ENCODE results near the gene PRKG1.

Gene PRKG1

DNA sequence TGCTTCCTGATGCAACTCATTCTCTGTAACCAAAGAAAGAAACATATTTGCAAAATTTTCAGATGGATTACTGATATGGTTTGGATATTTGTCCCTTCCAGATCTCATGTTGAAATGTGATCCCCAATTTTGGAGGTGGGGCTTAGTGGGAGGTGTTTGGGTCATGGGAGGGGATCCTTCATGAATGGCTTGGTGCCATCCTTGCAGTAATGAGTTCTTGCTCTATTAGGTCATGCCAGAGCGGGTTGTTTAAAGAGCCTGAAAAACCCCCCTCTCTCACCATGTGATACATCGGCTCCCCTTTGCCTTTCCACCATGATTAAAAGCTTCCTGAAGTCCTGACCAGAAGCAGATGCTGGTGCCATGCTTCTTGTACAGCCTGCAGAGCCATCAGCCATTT, 43.8 kb upstream of the PRKG1 start:
- no peaks in the 10 kb centered on the region for H4K20me1 ChIP-seq (ENCODE audit: insufficient read depth, low read length, poor library complexity, severe bottlenecking)
- H3K4me2 ChIP-seq (ENCODE audit: low read depth, low read length, poor library complexity, severe bottlenecking), result no peak overlapping the region
- H3K9me2 ChIP-seq (replicated peaks; ENCODE audit: low read depth, low read length), result no peaks in the 10 kb centered on the region
- H3K27me3 ChIP-seq (ENCODE audit: insufficient read depth, low read length, poor library complexity, severe bottlenecking), result no peaks in the 10 kb centered on the region
- H3K4me1 ChIP-seq (ENCODE audit: insufficient read depth, low read length, poor library complexity, severe bottlenecking), result no peaks in the 10 kb centered on the region
- H3F3A ChIP-seq (ENCODE audit: low read depth), result no peaks in the 10 kb centered on the region
- H3K4me3 ChIP-seq (ENCODE audit: low read length, poor library complexity, severe bottlenecking), result no peak overlapping the region
- H3K36me3 ChIP-seq (ENCODE audit: insufficient read depth, low read length), result no peaks in the 10 kb centered on the region
- no peak overlapping the region for H2AFZ ChIP-seq (ENCODE audit: low read length)
- TF ChIP-seq, protein P1, sequence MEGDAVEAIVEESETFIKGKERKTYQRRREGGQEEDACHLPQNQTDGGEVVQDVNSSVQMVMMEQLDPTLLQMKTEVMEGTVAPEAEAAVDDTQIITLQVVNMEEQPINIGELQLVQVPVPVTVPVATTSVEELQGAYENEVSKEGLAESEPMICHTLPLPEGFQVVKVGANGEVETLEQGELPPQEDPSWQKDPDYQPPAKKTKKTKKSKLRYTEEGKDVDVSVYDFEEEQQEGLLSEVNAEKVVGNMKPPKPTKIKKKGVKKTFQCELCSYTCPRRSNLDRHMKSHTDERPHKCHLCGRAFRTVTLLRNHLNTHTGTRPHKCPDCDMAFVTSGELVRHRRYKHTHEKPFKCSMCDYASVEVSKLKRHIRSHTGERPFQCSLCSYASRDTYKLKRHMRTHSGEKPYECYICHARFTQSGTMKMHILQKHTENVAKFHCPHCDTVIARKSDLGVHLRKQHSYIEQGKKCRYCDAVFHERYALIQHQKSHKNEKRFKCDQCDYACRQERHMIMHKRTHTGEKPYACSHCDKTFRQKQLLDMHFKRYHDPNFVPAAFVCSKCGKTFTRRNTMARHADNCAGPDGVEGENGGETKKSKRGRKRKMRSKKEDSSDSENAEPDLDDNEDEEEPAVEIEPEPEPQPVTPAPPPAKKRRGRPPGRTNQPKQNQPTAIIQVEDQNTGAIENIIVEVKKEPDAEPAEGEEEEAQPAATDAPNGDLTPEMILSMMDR (conservative IDR thresholded peaks at IDR 0.05; ENCODE audit: low read length), result no peak
- TF ChIP-seq EZH2phosphoT487 (IDR thresholded peaks at IDR 0.05; ENCODE audit: borderline replicate concordance), result no peak
- H3K9me3 ChIP-seq (ENCODE audit: insufficient read depth, low read depth, low read length), result no peaks in the 10 kb centered on the region
- H3K79me2 ChIP-seq (ENCODE audit: insufficient read depth, low read length), result no peaks in the 10 kb centered on the region
- no peak overlapping the region for H3K9ac ChIP-seq (ENCODE audit: low read depth, low read length, poor library complexity, severe bottlenecking)

DNA sequence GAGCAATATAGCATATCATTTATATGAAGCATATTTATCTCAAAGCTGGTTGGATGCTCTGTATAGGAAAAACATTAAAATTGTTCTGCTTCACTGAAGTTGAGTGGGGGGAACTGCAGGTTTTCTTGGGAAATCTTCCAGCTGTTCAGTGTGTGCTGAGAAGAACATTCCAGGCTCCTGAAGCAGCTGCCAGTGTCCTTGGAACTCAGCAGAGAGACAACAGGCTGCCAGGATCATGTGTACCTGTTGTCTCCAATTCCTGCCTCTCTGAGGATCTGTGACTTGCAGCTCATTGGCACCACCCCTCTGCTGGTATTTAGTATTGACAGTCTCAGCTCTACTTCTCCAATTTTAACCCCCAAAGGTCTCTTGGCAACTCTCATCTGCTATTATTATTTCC, 42.3 kb upstream of the PRKG1 start:
- Histone ChIP-seq H3K4me3 (ENCODE audit: low read length, poor library complexity, severe bottlenecking) (no peak overlapping the region), H3K79me2 (ENCODE audit: insufficient read depth, low read length) (no peaks in the 10 kb centered on the region), H3F3A (ENCODE audit: low read depth) (no peaks in the 10 kb centered on the region), H3K4me2 (ENCODE audit: low read depth, low read length, poor library complexity, severe bottlenecking) (no peak overlapping the region), H4K20me1 (ENCODE audit: insufficient read depth, low read length, poor library complexity, severe bottlenecking) (no peaks in the 10 kb centered on the region), H3K9me3 (ENCODE audit: insufficient read depth, low read depth, low read length) (no peaks in the 10 kb centered on the region), H3K4me1 (ENCODE audit: insufficient read depth, low read length, poor library complexity, severe bottlenecking) (no peaks in the 10 kb centered on the region), H2AFZ (ENCODE audit: low read length) (no peak overlapping the region), H3K36me3 (ENCODE audit: insufficient read depth, low read length) (no peaks in the 10 kb centered on the region), H3K27me3 (ENCODE audit: insufficient read depth, low read length, poor library complexity, severe bottlenecking) (no peaks in the 10 kb centered on the region), H3K9ac (ENCODE audit: low read depth, low read length, poor library complexity, severe bottlenecking) (no peak overlapping the region), H3K9me2 (replicated peaks; ENCODE audit: low read depth, low read length) (no peaks in the 10 kb centered on the region)
- TF ChIP-seq, protein P1 (conservative IDR thresholded peaks at IDR 0.05; ENCODE audit: low read length), result no peak
- no peak for TF ChIP-seq EZH2phosphoT487 (IDR thresholded peaks at IDR 0.05; ENCODE audit: borderline replicate concordance)

DNA sequence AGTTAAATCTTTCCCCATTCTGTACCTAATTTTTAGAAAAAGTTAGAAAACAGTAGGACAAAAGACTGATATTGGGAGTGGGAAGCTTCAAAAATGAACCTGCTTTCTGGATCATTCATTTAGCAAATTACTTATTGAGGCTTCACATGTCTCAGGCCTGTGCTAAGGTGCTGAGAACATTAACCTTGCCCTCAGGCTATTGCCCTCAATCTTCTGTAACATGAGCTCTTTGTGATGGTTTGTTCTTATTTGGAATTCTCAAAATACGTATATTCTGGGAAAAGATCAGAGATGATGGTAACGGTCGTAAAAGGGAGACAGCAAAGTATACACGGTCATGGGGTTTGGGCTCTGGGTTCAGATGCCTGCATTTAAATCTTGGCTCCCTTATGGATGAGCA, 39.5 kb upstream of the PRKG1 start:
- H3F3A ChIP-seq (ENCODE audit: low read depth), result no peaks in the 10 kb centered on the region
- H3K27me3 ChIP-seq (ENCODE audit: insufficient read depth, low read length, poor library complexity, severe bottlenecking), result no peaks in the 10 kb centered on the region
- no peak overlapping the region for H3K4me3 ChIP-seq (ENCODE audit: low read length, poor library complexity, severe bottlenecking)
- no peak overlapping the region for H3K4me2 ChIP-seq (ENCODE audit: low read depth, low read length, poor library complexity, severe bottlenecking)
- H4K20me1 ChIP-seq (ENCODE audit: insufficient read depth, low read length, poor library complexity, severe bottlenecking), result no peaks in the 10 kb centered on the region
- no peaks in the 10 kb centered on the region for H3K4me1 ChIP-seq (ENCODE audit: insufficient read depth, low read length, poor library complexity, severe bottlenecking)
- H3K9me2 ChIP-seq (replicated peaks; ENCODE audit: low read depth, low read length), result no peaks in the 10 kb centered on the region
- no peak overlapping the region for H2AFZ ChIP-seq (ENCODE audit: low read length)
- no peaks in the 10 kb centered on the region for H3K9me3 ChIP-seq (ENCODE audit: insufficient read depth, low read depth, low read length)
- no peak for TF ChIP-seq EZH2phosphoT487 (IDR thresholded peaks at IDR 0.05; ENCODE audit: borderline replicate concordance)
- no peaks in the 10 kb centered on the region for H3K36me3 ChIP-seq (ENCODE audit: insufficient read depth, low read length)
- H3K9ac ChIP-seq (ENCODE audit: low read depth, low read length, poor library complexity, severe bottlenecking), result no peak overlapping the region
- H3K79me2 ChIP-seq (ENCODE audit: insufficient read depth, low read length), result no peaks in the 10 kb centered on the region

- no peaks in the 10 kb centered on the region for H3K4me1 ChIP-seq (ENCODE audit: insufficient read depth, low read length, poor library complexity, severe bottlenecking)
- no peaks in the 10 kb centered on the region for H3F3A ChIP-seq (ENCODE audit: low read depth)
- H3K27me3 ChIP-seq (ENCODE audit: insufficient read depth, low read length, poor library complexity, severe bottlenecking), result no peaks in the 10 kb centered on the region
- H3K9me3 ChIP-seq (ENCODE audit: insufficient read depth, low read depth, low read length), result no peaks in the 10 kb centered on the region
- H3K4me2 ChIP-seq (ENCODE audit: low read depth, low read length, poor library complexity, severe bottlenecking), result no peak overlapping the region
- H2AFZ ChIP-seq (ENCODE audit: low read length), result no peak overlapping the region
- no peak overlapping the region for H3K9ac ChIP-seq (ENCODE audit: low read depth, low read length, poor library complexity, severe bottlenecking)
- H3K9me2 ChIP-seq (replicated peaks; ENCODE audit: low read depth, low read length), result no peaks in the 10 kb centered on the region
- no peak overlapping the region for H3K4me3 ChIP-seq (ENCODE audit: low read length, poor library complexity, severe bottlenecking)
- H3K36me3 ChIP-seq (ENCODE audit: insufficient read depth, low read length), result no peaks in the 10 kb centered on the region
- H4K20me1 ChIP-seq (ENCODE audit: insufficient read depth, low read length, poor library complexity, severe bottlenecking), result no peaks in the 10 kb centered on the region
- H3K79me2 ChIP-seq (ENCODE audit: insufficient read depth, low read length), result no peaks in the 10 kb centered on the region
- TF ChIP-seq, protein P1 (conservative IDR thresholded peaks at IDR 0.05; ENCODE audit: low read length), result no peak
- TF ChIP-seq EZH2phosphoT487 (IDR thresholded peaks at IDR 0.05; ENCODE audit: borderline replicate concordance), result no peak
Observed at GRCh38 chr10:51035344-51035743, 38.9 kb upstream of the PRKG1 start.

All from Loucy (cell line).